ENCODE measurements around the gene TRAM2. TPM values are rescaled to one million over a fixed set of nuclear protein-coding genes. Genes with fewer than 3 reads are reported as not detected.

The TRAM2 gene
- total and polyA plus RNA-seq, 4 donors = 7.3 to 20.3 (median 13.0) TPM

DNA sequence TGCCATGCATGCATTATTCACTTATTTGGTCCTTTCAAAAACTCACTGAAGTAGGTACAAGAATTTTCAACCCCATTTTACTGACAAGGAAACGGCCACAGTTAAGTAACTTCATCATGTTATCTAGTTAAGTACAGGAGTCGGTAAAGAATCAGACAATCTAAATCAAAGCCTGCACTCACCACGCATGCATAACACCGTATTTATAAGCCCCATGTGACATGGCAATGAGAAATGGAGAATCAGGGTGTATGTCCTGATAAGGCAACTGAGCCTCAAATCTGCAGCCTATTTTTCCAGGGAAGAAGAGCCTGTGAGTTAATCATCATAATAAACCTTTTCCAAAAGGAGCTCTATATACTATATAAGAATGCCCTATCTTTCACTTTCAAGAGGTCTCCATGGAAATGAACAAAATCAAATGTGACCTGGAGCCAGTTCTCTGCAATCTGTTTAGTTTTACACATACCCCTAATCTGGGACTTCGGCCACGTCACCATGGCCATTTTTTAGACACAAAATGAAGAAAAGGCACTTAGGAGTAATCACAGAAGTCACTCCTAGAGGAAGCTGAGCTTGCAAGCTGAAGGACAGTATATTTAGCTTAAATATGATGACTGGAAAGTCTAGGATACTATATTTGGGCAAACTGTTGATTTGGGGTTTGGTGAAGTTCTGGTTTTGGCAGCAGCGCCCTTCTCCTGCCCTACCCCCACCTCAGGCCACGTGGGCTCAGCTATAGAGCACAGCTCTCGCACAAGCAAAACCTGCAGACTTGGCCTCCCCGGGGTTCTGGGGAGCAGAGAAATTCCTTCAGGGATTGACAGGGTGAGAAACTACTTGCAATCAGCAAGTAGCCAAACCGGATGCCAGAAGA is 19.2 kb downstream of the TRAM2 start (continued):
- no peak for TF ChIP-seq HNF4G (IDR thresholded peaks at IDR 0.05)
- no peak for TF ChIP-seq GABPA (IDR thresholded peaks at IDR 0.05 in 1 of 2, conservative IDR thresholded peaks at IDR 0.05 in 1 of 2)
- TF ChIP-seq, protein P1, sequence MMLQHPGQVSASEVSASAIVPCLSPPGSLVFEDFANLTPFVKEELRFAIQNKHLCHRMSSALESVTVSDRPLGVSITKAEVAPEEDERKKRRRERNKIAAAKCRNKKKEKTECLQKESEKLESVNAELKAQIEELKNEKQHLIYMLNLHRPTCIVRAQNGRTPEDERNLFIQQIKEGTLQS (IDR thresholded peaks at IDR 0.05) = no peak
- no peak for TF ChIP-seq FOXA1 (IDR thresholded peaks at IDR 0.05)
- TF ChIP-seq, protein P2, sequence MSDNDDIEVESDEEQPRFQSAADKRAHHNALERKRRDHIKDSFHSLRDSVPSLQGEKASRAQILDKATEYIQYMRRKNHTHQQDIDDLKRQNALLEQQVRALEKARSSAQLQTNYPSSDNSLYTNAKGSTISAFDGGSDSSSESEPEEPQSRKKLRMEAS (IDR thresholded peaks at IDR 0.05) = no peak
- TF ChIP-seq RXRA (IDR thresholded peaks at IDR 0.05) = no peak
- no peak for TF ChIP-seq SP1 (IDR thresholded peaks at IDR 0.05)
- TF ChIP-seq JUND (IDR thresholded peaks at IDR 0.05) = no peak
- TF ChIP-seq FOXA2 (IDR thresholded peaks at IDR 0.05) = no peak
- TF ChIP-seq YY1 (IDR thresholded peaks at IDR 0.05) = no peak

DNA sequence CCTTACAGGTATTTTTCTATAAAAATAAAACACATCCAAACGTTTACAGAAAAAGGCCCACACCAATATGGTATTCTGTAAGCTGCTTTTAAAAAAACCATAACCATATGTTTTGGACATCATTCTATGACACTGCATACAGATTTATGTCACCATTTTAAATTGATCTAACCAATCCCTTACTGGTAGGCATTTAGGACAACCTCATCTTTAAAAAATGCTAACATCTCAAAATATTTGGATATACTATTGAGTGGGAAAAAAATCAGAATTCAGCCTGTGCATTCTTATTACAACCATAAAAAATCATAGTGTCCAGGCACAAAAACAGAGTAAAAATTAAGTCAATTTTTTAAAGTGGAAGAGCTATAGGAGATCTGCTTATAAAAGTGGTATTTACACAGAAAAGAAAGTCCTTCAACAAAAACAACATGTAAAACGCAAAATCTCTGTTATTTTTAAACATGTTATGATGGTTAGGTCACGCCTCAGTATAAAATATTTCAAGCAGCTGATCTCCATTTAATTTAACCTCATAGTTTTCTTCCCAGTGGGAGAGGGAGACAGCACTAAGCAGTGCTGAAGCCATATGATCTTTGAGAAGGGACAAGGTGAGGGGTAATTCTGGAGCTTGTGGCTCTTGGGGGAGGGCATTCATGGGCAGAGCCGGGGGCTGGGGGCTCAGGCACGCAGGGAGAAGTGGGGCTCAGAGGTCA is 21.2 kb downstream of the TRAM2 start:
- no peaks in the 10 kb centered on the region for H3K9me3 ChIP-seq (ENCODE audit: control insufficient read depth in 4 of 4, low read length in 3 of 4)
- no peak overlapping the region for H3K4me3 ChIP-seq (ENCODE audit: low read depth in 1 of 3, low read length in 3 of 3)
- WGBS = 87% methylated on average over 5 of the region's 5 CpGs
- DNase-seq (ENCODE audit: low spot score) = no peak
- H3K27me3 ChIP-seq (ENCODE audit: control insufficient read depth in 4 of 4, insufficient read depth in 4 of 4, low read length in 3 of 4) = no peaks in the 10 kb centered on the region
- H3K27ac ChIP-seq (ENCODE audit: low read depth in 1 of 2, low read length in 2 of 2) = no peak overlapping the region
- no peaks in the 10 kb centered on the region for H3K36me3 ChIP-seq (ENCODE audit: control insufficient read depth in 4 of 4, insufficient read depth in 3 of 4, low read depth in 1 of 4, low read length in 3 of 4)
- H3K4me1 ChIP-seq (ENCODE audit: control insufficient read depth in 4 of 4, insufficient read depth in 4 of 4, low read length in 3 of 4) = peaks cover 17 to 32% (median 22%) of the 10 kb centered on the region in 4 donors
- TF ChIP-seq, protein P3, sequence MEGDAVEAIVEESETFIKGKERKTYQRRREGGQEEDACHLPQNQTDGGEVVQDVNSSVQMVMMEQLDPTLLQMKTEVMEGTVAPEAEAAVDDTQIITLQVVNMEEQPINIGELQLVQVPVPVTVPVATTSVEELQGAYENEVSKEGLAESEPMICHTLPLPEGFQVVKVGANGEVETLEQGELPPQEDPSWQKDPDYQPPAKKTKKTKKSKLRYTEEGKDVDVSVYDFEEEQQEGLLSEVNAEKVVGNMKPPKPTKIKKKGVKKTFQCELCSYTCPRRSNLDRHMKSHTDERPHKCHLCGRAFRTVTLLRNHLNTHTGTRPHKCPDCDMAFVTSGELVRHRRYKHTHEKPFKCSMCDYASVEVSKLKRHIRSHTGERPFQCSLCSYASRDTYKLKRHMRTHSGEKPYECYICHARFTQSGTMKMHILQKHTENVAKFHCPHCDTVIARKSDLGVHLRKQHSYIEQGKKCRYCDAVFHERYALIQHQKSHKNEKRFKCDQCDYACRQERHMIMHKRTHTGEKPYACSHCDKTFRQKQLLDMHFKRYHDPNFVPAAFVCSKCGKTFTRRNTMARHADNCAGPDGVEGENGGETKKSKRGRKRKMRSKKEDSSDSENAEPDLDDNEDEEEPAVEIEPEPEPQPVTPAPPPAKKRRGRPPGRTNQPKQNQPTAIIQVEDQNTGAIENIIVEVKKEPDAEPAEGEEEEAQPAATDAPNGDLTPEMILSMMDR (IDR thresholded peaks at IDR 0.05; ENCODE audit: low read depth, low read length, missing input control) = no peak
- TF ChIP-seq NR2F2 (IDR thresholded peaks at IDR 0.05) = no peak
- no peak for TF ChIP-seq TAF1 (conservative IDR thresholded peaks at IDR 0.05)
- no peak for TF ChIP-seq FOXA1 (IDR thresholded peaks at IDR 0.05)
- no peak for TF ChIP-seq HNF4G (IDR thresholded peaks at IDR 0.05)
- no peak for TF ChIP-seq JUND (IDR thresholded peaks at IDR 0.05)
- TF ChIP-seq, protein P1 (IDR thresholded peaks at IDR 0.05) = no peak
- no peak for TF ChIP-seq HNF4A (conservative IDR thresholded peaks at IDR 0.05)
- no peak for TF ChIP-seq EGR1 (IDR thresholded peaks at IDR 0.05; ENCODE audit: low read depth in 2 of 2)
- no peak for TF ChIP-seq YY1 (IDR thresholded peaks at IDR 0.05)
- TF ChIP-seq, protein P2 (IDR thresholded peaks at IDR 0.05) = no peak
- TF ChIP-seq FOXA2 (IDR thresholded peaks at IDR 0.05) = no peak
- TF ChIP-seq, protein P4, sequence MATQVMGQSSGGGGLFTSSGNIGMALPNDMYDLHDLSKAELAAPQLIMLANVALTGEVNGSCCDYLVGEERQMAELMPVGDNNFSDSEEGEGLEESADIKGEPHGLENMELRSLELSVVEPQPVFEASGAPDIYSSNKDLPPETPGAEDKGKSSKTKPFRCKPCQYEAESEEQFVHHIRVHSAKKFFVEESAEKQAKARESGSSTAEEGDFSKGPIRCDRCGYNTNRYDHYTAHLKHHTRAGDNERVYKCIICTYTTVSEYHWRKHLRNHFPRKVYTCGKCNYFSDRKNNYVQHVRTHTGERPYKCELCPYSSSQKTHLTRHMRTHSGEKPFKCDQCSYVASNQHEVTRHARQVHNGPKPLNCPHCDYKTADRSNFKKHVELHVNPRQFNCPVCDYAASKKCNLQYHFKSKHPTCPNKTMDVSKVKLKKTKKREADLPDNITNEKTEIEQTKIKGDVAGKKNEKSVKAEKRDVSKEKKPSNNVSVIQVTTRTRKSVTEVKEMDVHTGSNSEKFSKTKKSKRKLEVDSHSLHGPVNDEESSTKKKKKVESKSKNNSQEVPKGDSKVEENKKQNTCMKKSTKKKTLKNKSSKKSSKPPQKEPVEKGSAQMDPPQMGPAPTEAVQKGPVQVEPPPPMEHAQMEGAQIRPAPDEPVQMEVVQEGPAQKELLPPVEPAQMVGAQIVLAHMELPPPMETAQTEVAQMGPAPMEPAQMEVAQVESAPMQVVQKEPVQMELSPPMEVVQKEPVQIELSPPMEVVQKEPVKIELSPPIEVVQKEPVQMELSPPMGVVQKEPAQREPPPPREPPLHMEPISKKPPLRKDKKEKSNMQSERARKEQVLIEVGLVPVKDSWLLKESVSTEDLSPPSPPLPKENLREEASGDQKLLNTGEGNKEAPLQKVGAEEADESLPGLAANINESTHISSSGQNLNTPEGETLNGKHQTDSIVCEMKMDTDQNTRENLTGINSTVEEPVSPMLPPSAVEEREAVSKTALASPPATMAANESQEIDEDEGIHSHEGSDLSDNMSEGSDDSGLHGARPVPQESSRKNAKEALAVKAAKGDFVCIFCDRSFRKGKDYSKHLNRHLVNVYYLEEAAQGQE (IDR thresholded peaks at IDR 0.05) = no peak
- TF ChIP-seq, protein P5, sequence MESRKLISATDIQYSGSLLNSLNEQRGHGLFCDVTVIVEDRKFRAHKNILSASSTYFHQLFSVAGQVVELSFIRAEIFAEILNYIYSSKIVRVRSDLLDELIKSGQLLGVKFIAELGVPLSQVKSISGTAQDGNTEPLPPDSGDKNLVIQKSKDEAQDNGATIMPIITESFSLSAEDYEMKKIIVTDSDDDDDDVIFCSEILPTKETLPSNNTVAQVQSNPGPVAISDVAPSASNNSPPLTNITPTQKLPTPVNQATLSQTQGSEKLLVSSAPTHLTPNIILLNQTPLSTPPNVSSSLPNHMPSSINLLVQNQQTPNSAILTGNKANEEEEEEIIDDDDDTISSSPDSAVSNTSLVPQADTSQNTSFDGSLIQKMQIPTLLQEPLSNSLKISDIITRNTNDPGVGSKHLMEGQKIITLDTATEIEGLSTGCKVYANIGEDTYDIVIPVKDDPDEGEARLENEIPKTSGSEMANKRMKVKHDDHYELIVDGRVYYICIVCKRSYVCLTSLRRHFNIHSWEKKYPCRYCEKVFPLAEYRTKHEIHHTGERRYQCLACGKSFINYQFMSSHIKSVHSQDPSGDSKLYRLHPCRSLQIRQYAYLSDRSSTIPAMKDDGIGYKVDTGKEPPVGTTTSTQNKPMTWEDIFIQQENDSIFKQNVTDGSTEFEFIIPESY (IDR thresholded peaks at IDR 0.05) = no peak
- no peak for TF ChIP-seq RXRA (IDR thresholded peaks at IDR 0.05)
- TF ChIP-seq RAD21 (IDR thresholded peaks at IDR 0.05) = no peak
- no peak for TF ChIP-seq GABPA (IDR thresholded peaks at IDR 0.05 in 1 of 2, conservative IDR thresholded peaks at IDR 0.05 in 1 of 2)
- TF ChIP-seq SP1 (IDR thresholded peaks at IDR 0.05) = no peak
- no peak overlapping the region for H3K9ac ChIP-seq (ENCODE audit: low read depth in 1 of 2, low read length in 2 of 2)

All from liver (tissue), 9 donors.